ENCODE results near the gene CYBRD1.

DNA sequence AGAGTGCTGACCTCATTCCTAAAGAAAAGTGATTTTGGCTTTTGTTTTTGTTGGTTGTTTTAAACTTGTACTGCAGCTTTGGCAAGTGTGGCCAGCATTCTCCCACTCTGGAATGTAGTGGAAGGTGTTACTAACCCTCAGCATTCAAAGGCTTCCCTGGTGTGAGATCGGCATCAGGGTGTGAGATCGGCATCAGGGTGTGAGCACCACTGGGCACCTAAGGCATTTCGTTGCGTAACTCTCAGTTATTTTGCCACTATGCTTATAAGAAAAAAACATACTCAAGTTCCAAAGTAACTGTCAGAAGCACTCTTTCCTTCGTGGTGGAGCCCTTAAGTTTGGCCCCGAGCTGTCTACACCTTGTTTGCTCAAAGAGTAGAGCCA is 1.7 kb downstream of the CYBRD1 start:
- TF ChIP-seq POLR2AphosphoS5 (IDR thresholded peaks at IDR 0.05; ENCODE audit: borderline replicate concordance, low read depth, low read length) (no peak), EZH2 (IDR thresholded peaks at IDR 0.05) (no peak), FOXP2 (optimal IDR thresholded peaks at IDR 0.05; ENCODE audit: control extremely low read depth, extremely low read length, insufficient read depth) (no peak)

Measured in SK-N-MC (cell line).